Measurements from ENCODE around the gene POLR2E. TPM values are rescaled to one million over a fixed set of nuclear protein-coding genes. Genes with fewer than 3 reads are reported as not detected.

POLR2E gene
- total RNA-seq, 2 donors from 2014 or later = 63.8 to 81.4 TPM

DNA sequence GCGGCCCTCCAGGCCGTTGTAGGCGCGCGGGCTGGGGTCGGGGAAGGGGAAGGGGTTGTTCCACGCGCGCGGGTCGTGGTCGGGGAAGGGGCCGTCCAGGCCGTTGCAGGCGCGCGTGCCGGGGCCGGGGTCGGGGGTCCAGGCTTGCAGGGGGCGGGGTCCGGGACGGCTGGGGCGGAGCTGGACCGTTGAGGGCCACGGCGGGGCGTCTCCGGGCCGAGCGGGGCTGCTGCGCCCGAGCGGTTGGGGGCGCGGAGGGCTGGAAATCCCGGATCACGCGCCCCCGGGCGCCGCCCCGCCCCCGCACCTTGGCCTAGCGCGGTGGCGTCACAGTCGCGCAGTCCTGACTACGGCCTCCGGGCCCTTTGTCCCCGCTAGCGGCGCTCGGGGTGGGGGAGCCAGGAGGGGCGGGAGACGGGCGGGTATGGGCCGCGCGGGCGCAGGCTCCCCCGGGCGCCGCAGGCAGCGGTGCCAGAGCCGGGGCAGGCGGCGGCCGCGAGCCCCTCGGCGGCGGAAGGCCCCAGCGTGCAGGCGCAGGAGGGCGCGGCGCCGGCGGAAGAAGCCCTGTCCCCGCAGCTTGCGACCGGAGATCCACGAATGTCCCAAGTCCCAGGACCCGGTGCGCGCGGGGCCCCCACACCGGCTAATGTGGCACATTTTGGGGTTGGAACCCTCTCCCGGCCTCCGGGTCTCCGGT, 9.3 kb upstream of the POLR2E start:
- no peaks in the 10 kb centered on the region for H3K9me3 ChIP-seq (ENCODE audit: control insufficient read depth, low read length, poor library complexity, severe bottlenecking)
- ATAC-seq = peak; percentile 55
- Mint-ChIP-seq H3K27me3 (no peaks in the 10 kb centered on the region), H3K27ac (no peak overlapping the region), H3K36me3 (ENCODE audit: low read depth) (no peaks in the 10 kb centered on the region), H3K4me1 (peaks cover 15% of the 10 kb centered on the region), H3K4me3 (peak overlapping the region; percentile 80)
- DNase-seq = peak; percentile 60 to 77 (median 73)

DNA sequence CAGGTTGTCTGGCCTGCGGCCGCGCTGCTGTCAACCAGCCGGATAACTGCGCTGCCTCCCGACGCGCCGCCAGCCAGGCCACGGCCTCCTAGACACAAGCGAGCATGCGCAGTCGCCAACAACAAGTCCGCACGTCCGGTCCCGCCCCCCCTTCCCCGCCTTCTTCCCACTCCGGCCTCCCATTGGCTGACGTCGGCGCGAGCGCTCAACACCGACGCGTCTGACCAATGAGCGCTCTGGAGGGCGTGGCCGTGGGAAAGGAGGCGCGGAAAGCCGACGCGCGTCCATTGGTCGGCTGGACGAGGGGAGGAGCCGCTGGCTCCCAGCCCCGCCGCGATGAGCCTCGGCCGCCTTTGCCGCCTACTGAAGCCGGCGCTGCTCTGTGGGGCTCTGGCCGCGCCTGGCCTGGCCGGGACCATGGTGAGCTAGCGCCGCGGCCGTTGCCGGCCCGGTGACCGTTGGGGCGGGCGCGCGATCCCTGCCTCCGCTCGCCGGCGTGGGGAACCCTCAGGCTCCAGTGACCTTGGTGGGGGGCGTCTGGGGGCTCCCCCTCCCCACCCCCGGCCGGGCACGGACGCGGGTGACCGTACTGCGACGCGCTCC, 8.6 kb upstream of the POLR2E start, which contains the start of gene GPX4:
GPX4 (plus strand) TSS at position 287 of the 603 bp plus-strand sequence; CDS start at position 337, 50 bp downstream.
- H3K9me3 ChIP-seq (ENCODE audit: control insufficient read depth, low read length, poor library complexity, severe bottlenecking) = no peaks in the 10 kb centered on the region
- H3K27ac Mint-ChIP-seq = peak within 1 kb of the TSS; percentile 91
- peaks cover 17% of the 10 kb centered on the region for H3K4me1 Mint-ChIP-seq
- DNase-seq (peak; percentile 95 to 98 (median 97)), ATAC-seq (peak; percentile 88)
- H3K27me3 Mint-ChIP-seq = no peaks in the 10 kb centered on the region
- H3K36me3 Mint-ChIP-seq (ENCODE audit: low read depth) = no peaks in the 10 kb centered on the region
- peak within 1 kb of the TSS; percentile 80 for H3K4me3 Mint-ChIP-seq

DNA sequence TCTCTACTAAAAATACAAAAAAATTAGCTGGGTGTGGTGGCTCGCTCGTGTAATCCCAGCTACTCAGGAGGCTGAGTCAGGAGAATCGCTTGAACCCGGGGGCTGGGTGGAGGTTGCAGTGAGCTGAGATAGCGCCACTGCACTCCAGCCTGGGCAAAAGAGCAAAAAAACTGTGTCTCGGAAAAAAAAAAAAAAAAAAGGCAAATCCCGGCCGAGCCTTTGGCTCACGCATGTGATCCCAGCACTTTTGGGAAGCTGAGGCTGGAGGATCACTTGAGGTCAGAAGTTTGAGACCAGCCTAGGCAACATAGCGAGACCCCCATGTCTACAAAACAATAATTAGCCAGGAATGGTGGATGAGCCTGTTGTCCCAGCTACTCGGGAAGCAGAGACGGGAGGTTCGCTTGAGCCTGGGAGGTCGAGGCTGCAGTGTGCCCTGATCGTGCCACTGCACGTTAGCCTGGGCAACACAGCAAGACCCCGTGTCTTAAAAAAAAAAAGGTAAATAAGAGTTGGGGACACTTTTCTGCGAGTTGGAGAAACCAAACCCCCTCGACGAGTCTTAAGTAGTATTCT, 8.0 kb upstream of the POLR2E start:
- H3K36me3 Mint-ChIP-seq (ENCODE audit: low read depth) = no peaks in the 10 kb centered on the region
- no peak for DNase-seq
- peaks cover 20% of the 10 kb centered on the region for H3K4me1 Mint-ChIP-seq
- peak overlapping the region; percentile 76 for H3K4me3 Mint-ChIP-seq
- peak overlapping the region; percentile 91 for H3K27ac Mint-ChIP-seq
- ATAC-seq = no peak
- H3K27me3 Mint-ChIP-seq = no peaks in the 10 kb centered on the region
- no peaks in the 10 kb centered on the region for H3K9me3 ChIP-seq (ENCODE audit: control insufficient read depth, low read length, poor library complexity, severe bottlenecking)

DNA sequence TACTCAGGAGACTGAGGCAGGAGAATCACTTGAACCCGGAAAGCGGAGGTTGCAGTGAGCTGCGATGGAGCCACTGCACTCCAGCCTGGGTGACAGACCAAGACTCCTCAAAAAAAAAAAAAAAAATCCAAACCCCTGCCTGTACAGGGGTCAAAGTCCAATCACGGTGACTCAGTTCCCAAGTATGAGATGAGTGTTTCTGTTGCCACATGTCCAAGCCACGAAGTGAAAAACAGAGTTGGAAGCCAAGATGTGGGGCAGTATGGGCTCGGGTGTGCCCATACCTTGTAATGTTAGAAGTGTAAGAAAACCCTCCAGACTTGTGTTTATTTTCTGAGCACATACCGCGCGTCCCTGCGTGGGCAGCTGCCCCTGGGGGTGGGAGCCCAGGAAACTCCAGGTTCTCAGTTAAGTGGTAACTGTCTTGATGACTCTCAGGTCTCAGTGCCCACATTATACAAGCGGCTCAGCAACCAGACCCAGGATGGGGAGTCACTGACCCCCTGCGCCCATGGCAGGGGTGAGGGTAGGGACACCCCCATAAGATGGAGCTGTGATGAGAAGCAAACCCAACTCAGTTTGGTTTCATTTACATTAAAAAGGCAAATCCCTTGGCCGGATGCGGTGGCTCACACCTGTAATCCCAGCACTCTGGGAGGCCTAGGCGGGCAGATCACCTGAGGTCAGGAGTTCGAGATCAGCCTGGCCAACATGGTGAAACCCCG, 7.4 kb upstream of the POLR2E start:
- Mint-ChIP-seq H3K27ac (peak overlapping the region; percentile 91), H3K4me3 (peak overlapping the region; percentile 55), H3K4me1 (peaks cover 22% of the 10 kb centered on the region), H3K36me3 (ENCODE audit: low read depth) (no peaks in the 10 kb centered on the region), H3K27me3 (no peaks in the 10 kb centered on the region)
- ATAC-seq (no peak), DNase-seq (peak in 1 of 3 donors; percentile 8)
- H3K9me3 ChIP-seq (ENCODE audit: control insufficient read depth, low read length, poor library complexity, severe bottlenecking) = no peaks in the 10 kb centered on the region

DNA sequence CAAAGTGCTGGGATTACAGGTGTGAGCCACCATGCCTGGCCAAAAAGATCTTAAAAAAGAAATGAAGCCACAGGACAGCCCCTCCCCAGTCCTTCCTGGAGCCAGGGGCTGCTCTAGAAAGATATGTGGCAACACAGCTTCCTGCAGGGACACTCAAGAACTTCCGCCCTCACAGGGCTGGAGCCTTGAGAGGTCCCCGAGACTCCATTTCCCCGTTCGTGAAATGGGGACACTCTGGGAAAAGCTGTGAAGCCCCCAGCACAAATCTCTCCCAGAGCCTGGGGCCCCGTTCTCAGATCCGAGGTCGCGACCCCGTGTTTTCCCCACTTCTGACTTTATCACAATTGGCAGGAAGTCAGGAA, 6.1 kb upstream of the POLR2E start:
- peak overlapping the region; percentile 12 for H3K4me3 Mint-ChIP-seq
- no peaks in the 10 kb centered on the region for H3K36me3 Mint-ChIP-seq (ENCODE audit: low read depth)
- no peaks in the 10 kb centered on the region for H3K27me3 Mint-ChIP-seq
- H3K9me3 ChIP-seq (ENCODE audit: control insufficient read depth, low read length, poor library complexity, severe bottlenecking) = no peaks in the 10 kb centered on the region
- no peak for ATAC-seq
- DNase-seq = no peak
- H3K4me1 Mint-ChIP-seq = peaks cover 21% of the 10 kb centered on the region
- H3K27ac Mint-ChIP-seq = peak overlapping the region; percentile 81

DNA sequence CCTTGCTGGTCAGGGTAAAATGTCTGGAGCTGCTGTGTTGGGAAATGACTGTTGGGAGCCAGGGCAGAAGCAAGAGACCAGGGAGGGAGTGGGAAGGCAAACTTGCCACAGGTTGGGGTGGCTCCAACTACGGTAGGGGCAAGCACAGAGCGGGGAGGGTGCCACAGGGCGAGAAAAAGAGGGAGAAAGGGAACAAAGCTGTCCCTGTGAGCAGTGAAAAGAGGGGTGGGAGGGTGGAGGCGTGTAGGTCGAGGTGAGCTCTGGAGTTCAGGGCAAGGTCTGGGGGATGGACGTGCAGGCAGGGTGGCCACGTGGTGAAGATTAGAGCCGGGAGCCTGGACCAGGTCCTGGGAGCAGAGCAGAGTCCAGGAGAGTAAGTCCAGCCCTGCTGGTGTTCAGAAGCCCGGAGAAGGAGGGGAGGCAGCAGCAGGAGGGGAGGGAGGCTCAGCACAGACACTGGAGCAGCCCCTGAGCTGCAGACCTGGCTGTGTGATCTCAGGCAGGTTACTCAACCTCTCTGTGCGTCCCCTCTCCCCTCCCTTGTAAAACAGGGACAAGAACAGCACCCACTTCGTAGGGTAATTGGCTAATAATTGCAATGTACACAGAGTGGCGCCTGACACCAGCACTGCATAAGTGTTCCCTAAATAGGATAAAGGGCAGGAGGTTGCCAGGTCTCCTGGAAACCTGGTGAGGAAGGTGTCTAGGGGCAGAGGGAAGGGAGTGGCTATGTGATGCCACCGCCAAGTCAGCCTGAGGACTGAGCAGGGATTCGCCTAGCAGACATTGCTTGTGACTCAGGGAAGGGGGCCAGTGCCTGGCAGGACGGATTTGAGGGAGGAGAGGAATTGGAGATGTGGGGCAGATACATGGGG, 3.2 kb upstream of the POLR2E start:
- Mint-ChIP-seq H3K27me3 (no peaks in the 10 kb centered on the region), H3K36me3 (ENCODE audit: low read depth) (no peaks in the 10 kb centered on the region), H3K27ac (peak overlapping the region; percentile 91), H3K4me1 (peaks cover 35% of the 10 kb centered on the region), H3K4me3 (peak overlapping the region; percentile 10)
- no peak for ATAC-seq
- H3K9me3 ChIP-seq (ENCODE audit: control insufficient read depth, low read length, poor library complexity, severe bottlenecking) = no peaks in the 10 kb centered on the region
- no peak for DNase-seq

DNA sequence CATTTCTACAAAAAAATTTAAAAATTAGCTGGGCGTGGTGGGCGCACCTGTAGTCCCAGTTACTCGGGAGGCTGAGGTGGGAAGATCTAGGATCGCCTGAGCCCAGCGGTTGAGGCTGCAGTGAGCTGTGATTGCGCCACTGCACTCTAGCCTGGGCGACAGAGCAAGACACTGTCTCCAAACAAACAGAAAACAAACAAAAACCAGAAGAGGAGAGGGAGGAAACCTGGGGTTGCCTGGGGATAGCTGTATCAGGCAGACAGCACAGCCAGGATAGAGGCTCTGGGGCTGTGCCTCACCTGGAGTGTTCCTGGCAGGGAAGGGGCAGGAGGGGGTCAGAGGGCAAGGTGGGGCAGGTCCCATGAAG, 2.6 kb upstream of the POLR2E start:
- no peak for DNase-seq
- Mint-ChIP-seq H3K27me3 (no peaks in the 10 kb centered on the region), H3K4me3 (no peak overlapping the region), H3K27ac (peak overlapping the region; percentile 91), H3K36me3 (ENCODE audit: low read depth) (no peaks in the 10 kb centered on the region), H3K4me1 (peaks cover 36% of the 10 kb centered on the region)
- ATAC-seq = no peak
- H3K9me3 ChIP-seq (ENCODE audit: control insufficient read depth, low read length, poor library complexity, severe bottlenecking) = no peaks in the 10 kb centered on the region

DNA sequence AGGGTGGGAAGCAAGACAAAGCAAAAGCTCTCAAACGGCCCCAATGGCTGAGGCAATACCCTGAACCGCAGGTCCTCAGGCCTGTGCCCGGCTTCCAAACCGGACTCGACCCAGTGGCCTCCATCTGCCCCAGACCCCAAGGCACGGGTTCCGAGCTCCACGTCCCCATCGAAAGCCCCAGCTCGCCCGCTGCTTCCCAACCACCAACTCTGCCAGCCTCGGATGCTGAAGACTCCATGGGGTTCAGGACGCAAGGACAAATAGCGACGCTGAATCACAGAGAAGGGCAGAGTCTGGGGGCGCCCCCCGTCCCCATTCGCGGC, 559 bp downstream of the POLR2E start:
- Mint-ChIP-seq H3K27me3 (no peaks in the 10 kb centered on the region), H3K36me3 (ENCODE audit: low read depth) (no peaks in the 10 kb centered on the region), H3K4me1 (peaks cover 27% of the 10 kb centered on the region), H3K27ac (peak overlapping the region; percentile 97), H3K4me3 (peak overlapping the region; percentile 97)
- no peak for DNase-seq
- no peak for ATAC-seq
- H3K9me3 ChIP-seq (ENCODE audit: control insufficient read depth, low read length, poor library complexity, severe bottlenecking) = no peaks in the 10 kb centered on the region

DNA sequence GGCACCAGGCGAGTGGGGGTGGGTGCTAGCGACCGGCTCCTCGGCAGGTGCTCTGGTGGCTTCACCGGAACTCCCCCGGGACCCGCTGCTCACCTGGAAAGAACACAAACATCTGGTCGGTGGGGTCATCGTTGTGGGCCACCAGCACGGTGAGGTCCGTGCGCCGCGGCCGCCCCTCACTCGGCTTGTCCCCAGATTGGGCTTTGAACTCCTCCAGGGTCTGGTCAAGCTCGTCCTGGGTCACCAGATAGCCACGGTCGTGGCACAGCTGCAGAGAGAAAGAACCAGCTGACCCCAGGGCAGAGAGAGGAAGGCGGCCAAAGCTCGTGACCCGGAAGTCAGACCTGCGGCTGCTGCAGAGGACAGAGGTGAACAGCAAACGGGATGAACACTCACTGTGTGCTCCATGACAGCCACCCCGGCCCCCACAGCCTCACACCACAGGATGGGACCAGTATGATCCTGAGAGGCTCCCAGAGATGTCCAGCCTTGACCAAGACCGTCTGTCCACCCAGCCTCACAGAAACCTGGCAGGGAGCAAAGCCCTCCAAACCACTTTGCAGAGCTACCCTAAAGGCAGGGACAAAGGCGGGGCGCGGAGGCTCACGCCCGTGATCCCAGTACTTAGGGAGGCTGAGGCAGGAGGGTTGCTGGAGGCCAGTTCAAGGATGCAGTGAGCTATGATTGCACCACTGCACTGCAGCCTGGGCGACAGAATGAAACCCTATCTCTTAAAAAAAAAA, 1.2 kb downstream of the POLR2E start:
- H3K4me1 Mint-ChIP-seq = peaks cover 27% of the 10 kb centered on the region
- DNase-seq (no peak), ATAC-seq (no peak)
- peak overlapping the region; percentile 97 for H3K4me3 Mint-ChIP-seq
- peak overlapping the region; percentile 97 for H3K27ac Mint-ChIP-seq
- no peaks in the 10 kb centered on the region for H3K27me3 Mint-ChIP-seq
- H3K9me3 ChIP-seq (ENCODE audit: control insufficient read depth, low read length, poor library complexity, severe bottlenecking) = no peaks in the 10 kb centered on the region
- H3K36me3 Mint-ChIP-seq (ENCODE audit: low read depth) = no peaks in the 10 kb centered on the region

DNA sequence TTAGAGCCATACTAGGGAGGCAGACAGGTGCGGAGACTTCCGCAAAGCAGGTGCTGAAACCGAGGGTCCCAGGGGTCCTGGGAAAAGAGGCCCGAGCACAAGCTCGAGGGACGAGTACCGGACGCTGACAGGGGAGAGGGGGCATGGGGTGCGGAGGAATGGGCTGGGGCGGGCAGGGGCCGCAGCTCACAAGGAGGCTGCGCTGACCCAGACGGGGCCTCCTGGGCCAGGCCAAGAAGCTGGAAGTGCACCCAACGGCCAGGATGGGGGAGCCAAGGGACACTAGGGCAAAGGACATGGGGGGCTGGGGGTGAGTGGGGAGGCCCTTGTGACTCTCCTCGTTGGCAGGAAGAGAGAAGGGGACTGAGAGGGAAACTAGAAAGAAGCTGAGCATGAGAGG, 1.8 kb downstream of the POLR2E start:
- no peak for DNase-seq
- Mint-ChIP-seq H3K27me3 (no peaks in the 10 kb centered on the region), H3K27ac (peak overlapping the region; percentile 97), H3K36me3 (ENCODE audit: low read depth) (no peaks in the 10 kb centered on the region), H3K4me1 (peaks cover 25% of the 10 kb centered on the region), H3K4me3 (peak overlapping the region; percentile 97)
- no peak for ATAC-seq
- H3K9me3 ChIP-seq (ENCODE audit: control insufficient read depth, low read length, poor library complexity, severe bottlenecking) = no peaks in the 10 kb centered on the region

DNA sequence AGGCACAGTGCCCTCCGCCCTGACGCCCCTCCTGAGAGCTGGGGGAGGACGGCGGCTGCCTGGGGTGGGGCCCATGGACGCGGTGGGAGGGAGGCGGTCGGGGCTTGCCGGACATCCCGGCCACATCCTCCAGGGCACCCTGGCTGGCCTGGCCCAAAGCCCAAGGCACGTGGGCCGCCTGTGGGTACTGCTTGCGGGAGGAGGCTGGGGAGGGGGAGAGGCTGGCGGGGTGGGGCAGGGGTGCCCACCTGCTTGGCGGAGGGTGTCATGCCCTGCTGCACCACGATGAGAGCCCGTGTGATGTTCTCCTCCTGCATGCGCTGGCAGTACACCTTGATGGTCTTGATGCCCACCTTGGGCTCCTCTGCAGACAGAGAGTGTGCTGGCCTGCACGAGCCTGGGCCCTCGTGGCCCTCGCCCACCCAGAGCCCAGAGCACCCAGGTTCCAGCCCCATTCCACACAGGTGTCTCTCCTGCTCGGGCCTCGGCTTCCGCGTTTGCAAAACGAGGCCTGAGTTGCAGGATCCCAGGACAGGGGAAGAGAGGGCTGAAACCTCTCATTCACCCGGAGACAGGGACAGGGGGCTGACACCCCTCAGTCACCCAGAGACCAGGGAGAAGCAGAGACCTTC, 3.5 kb downstream of the POLR2E start:
- Mint-ChIP-seq H3K4me3 (no peak overlapping the region), H3K4me1 (peaks cover 31% of the 10 kb centered on the region), H3K36me3 (ENCODE audit: low read depth) (no peaks in the 10 kb centered on the region), H3K27me3 (no peaks in the 10 kb centered on the region), H3K27ac (peak overlapping the region; percentile 54)
- no peak for ATAC-seq
- DNase-seq = peak in 1 of 3 donors; percentile 9
- no peaks in the 10 kb centered on the region for H3K9me3 ChIP-seq (ENCODE audit: control insufficient read depth, low read length, poor library complexity, severe bottlenecking)
